HG02884 (cell line): ENCODE data around the gene ZNF655.
A peak's percentile ranks its signal among the peaks of the same experiment; 100 is the strongest.
"Not testable (repeated sequence)": the region's sequence is repeated elsewhere in the genome, so short reads cannot be mapped to it uniquely, and the experiment has no call there.

Source experiments
- ATAC-seq: cut with Tn5 transposase; IDR thresholded peaks from one replicate; pipeline ENCODE4 v1.9.1; 2021; ENCODE audit warnings: mild to moderate bottlenecking, moderate library complexity; ENCODE audit not compliant: unreplicated experiment

Gene ZNF655, protein sequence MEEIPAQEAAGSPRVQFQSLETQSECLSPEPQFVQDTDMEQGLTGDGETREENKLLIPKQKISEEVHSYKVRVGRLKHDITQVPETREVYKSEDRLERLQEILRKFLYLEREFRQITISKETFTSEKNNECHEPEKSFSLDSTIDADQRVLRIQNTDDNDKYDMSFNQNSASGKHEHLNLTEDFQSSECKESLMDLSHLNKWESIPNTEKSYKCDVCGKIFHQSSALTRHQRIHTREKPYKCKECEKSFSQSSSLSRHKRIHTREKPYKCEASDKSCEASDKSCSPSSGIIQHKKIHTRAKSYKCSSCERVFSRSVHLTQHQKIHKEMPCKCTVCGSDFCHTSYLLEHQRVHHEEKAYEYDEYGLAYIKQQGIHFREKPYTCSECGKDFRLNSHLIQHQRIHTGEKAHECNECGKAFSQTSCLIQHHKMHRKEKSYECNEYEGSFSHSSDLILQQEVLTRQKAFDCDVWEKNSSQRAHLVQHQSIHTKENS

GRCh38 chr7:99558306-99559174, at the start of gene ZNF655:
Gene ZNF655 (plus strand): TSS chr7:99558642. CDS start chr7:99560560, 1,918 bp downstream.
- peak; percentile 83 for ATAC-seq

- no peak for ATAC-seq
Observed at GRCh38 chr7:99514050-99514449, 44.4 kb upstream of the ZNF655 start.

- ATAC-seq: no peak
Observed at GRCh38 chr7:99521399-99521798, 37.0 kb upstream of the ZNF655 start.

GRCh38 chr7:99525713-99526440, 32.6 kb upstream of the ZNF655 start:
- ATAC-seq: no peak

DNA sequence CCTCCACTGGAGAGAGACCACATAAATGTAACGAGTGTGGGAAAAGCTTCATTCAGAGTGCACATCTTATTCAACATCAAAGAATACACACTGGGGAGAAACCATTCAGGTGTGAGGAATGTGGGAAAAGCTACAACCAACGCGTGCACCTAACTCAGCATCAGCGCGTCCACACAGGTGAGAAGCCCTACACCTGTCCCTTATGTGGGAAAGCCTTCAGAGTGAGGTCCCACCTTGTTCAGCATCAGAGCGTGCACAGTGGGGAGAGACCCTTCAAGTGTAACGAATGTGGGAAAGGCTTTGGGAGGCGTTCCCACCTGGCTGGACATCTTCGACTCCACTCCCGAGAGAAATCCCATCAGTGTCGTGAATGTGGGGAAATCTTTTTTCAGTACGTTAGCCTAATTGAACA, 27.1 kb upstream of the ZNF655 start:
- ATAC-seq: no peak

GRCh38 chr7:99535667-99536066, 22.8 kb upstream of the ZNF655 start:
- no peak for ATAC-seq

- ATAC-seq: no peak
Observed at GRCh38 chr7:99539213-99539811, 19.1 kb upstream of the ZNF655 start.

- ATAC-seq: no peak
Observed at GRCh38 chr7:99540542-99540941, 17.9 kb upstream of the ZNF655 start.

- ATAC-seq: no peak
Observed at GRCh38 chr7:99541212-99541611, 17.2 kb upstream of the ZNF655 start.

DNA sequence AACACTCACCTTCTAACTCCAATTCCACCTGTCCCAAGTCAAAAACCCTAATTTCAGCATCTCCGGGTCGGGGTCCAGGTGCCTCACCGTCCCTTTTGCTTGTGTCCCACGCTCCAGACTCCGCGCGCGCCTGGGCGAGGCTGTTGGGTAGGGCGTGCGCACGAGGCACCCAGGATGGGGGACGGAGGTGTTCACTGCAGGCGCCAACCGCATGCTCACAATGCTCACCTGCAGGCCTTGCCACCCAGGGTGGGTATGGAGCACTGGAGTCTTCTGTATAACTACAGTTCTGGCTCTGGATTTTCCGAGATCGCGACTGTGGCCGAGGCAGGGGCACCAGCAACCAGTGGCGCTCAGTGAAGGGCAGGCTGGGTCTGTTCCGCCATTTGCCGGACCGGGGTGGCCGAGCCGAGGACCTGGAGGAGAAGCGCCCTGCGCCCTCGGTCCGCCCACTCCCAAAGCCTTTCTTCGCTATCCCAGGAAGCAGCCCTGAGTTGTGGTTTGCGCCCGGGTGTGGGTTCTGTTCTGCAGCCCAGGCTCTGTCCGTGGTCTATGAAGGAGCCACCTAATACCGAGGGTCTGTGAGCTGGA, 15.3 kb upstream of the ZNF655 start:
- no peak for ATAC-seq

- ATAC-seq: no peak
Observed at GRCh38 chr7:99543916-99544315, 14.5 kb upstream of the ZNF655 start.

- not testable (repeated sequence) for ATAC-seq
Observed at GRCh38 chr7:99545308-99545707, 13.1 kb upstream of the ZNF655 start.

DNA sequence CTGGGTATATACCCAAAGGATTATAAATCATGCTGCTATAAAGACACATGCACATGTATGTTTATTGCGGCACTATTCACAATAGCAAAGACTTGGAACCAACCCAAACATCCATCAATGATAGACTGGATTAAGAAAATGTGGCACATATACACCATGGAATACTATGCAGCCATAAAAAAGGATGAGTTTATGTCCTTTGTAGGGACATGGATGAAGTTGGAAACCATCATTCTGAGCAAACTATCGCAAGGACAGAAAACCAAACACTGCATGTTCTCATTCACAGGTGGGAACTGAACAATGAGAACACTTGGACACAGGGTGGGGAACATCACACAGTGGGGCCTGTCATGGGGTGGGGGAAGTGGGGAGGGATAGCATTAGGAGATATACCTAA, 8.9 kb upstream of the ZNF655 start:
- not testable (repeated sequence) for ATAC-seq

GRCh38 chr7:99551334-99551733, 7.1 kb upstream of the ZNF655 start:
- ATAC-seq: no peak

DNA sequence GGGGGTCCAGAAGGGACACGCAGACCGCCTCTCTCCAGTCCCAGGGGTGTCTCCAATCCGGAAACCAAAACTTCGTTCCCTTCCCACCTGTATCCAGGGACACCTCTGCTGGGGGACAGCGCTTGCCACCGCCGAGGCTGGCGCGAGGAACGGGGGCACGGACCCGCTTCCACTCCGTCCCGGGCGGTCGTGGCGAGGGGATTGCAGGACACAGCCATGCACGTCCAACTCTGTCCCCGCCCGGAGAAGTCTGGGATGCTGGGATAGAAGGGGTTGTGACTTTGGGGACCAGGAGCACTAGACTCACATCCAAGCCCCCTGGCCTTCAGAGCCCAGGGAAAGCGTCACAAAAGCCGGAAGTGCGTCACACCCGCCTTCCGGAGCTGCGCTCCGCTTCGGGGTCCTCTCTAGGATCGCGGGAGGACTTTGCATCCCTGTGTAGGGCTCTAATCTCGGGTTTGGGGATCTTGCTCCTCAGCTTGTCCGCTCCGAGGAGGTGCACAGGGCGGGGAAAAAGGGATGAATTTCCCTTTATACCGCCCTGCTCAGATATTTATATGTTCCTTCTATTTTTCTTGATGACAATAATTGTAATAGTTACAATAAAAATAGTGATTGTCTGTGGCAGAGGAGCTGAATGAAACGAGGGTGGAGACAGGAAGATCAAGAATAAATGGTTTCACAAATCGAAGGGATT, 6.5 kb upstream of the ZNF655 start, which contains the start of gene FAM200A:
Gene FAM200A, minus strand, starts transcription at position 348 of the 697 bp plus-strand sequence. CDS start 3,707 bp downstream, outside the sequence.
- peak; percentile 84 for ATAC-seq

DNA sequence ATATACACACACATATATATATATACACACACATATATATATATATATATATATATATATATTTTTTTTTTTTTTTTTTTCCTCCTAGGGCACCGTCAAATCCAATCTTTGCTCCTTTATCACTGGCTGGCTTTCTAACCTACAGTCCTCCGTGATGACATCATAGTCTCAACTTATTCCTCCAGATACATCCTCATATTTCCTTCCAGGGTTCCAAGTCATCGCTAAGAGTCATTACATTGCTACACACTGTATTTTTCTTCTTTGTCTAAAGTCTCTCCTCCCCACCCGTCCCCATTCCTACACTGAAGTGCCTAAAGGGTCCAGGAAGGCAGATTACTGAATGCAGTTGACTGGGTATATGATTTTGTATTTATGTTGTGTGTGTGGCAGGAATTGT, 5.4 kb upstream of the ZNF655 start:
- no peak for ATAC-seq

DNA sequence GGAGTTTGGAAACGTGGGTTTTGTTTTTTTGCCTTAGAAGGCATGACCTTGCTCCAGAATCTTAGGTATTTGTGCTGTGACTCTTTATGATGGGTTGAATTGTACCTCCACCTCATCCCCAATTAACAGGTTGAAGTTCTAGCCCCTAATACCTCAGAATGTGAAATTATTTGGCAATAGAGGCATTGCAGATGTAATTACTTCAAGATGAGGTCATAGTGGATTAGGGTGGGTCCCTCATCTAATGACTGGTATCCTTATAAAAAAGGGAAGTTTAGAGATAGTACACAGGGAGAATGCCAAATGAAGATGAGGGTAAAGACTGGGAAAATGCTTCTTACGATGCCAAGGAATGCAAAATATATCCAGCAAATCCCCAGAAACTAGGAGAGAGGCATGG, 3.5 kb upstream of the ZNF655 start:
- ATAC-seq: no peak

GRCh38 chr7:99557196-99557607, 1.2 kb upstream of the ZNF655 start:
- ATAC-seq: no peak

DNA sequence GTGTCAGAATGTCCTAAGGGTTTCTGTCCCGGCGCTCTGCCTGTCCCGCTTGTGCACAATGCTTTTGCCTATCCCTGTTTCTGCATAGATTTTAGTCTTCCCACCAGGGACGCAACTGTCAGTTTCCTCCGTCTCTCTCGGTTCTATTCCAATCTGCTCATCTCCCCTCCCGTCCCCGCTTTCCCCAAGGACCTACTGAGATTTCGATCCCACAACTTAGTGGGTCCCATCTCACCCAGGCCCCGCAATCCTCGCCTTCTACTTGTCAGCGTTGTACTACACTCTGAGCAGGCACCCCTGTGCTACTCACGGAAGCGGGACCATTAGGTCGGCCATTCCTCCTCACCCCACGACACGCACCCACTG, 519 bp upstream of the ZNF655 start:
- ATAC-seq: peak; percentile 32
